MV-4-11 (cell line): ENCODE measurements around the gene SLC27A4.

Experiments used
- DNase-seq: peaks from one replicate; lab custom pipeline; 2025; lab: John Stamatoyannopoulos, UW

Gene SLC27A4

GRCh38 chr9:128324401-128324800, 15.9 kb upstream of the SLC27A4 start:
- DNase-seq = no peak

DNA sequence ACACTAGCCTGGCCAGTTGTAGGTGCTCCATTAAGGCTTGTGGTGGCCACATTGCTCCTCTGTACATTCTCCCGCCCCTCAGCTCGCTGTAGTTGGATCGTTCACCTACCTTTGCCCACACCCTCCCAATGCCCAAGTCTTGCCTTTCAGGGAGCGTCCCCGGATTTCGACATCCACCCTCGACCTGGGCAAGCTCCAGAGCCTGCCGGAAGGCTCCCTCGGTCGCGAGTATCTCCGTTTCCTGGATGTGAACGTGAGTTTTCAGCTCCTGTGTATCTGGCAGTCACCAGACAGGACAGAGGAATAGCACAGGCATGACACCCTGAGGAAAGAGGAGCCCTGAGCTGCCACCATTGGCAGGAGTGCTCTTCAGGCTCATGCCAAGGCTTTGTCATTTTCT, 14.7 kb upstream of the SLC27A4 start:
- no peak for DNase-seq

GRCh38 chr9:128333451-128333869, 6.9 kb upstream of the SLC27A4 start:
- no peak for DNase-seq

GRCh38 chr9:128335161-128335560, 5.2 kb upstream of the SLC27A4 start:
- no peak for DNase-seq

DNA sequence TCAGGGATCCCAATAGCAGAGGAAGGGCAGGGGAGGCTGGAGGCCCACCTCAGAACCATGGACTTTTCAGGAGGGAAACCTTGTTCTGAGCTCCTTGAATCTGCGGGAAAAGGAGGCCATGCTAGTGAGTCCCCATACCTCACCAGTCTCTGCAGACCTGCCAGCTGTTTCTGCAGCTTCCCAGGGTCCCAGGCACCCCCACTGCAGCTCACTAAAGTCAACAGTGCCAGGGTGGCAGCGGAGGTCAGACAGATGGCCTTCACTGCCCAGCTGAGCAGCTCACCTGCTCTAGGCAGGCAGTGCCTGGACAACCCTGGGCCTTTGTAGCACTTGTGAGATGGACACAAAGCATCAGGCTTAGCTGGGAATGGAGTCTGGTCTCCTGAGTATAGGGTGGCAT, 4.4 kb upstream of the SLC27A4 start:
- no peak for DNase-seq

GRCh38 chr9:128337936-128338335, 2.4 kb upstream of the SLC27A4 start:
- no peak for DNase-seq

- peak; percentile 47 for DNase-seq
Measured at GRCh38 chr9:128338852-128339614, 1.3 kb upstream of the SLC27A4 start.

DNA sequence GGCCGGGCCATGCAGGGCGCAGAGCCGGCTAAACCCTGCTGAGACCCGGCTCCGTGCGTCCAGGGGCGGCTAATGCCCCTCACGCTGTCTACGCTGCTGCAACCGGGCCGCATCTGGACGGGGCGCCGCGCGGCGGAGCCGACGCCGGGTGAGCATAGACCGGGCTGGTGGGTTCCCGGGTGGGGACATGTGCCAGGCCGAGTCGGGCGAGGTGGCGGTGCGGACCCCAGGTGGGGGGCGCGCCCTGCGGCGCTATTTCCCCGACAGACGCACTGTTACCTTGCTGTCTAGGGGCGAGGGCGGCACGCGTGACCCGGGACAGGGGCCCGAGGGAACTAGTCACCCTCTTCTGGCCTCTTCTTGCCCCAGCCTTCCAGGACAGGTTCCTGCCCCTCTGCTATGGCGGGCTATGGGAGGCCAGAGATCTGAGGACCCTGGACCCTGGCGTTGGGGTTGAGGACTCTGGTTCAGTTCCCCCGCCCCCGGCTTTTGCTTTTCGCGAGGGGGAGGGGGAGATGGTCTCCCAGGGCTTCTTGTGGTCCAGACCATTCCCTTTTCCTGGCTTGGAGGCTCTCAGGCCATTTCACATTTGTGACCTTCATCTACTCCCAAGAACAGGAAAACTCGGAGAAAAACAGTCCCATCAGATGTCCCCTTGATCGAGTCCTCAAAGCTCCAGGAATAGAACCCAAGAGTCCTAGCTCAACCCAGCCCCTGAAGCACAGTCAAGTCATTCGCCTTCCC, 536 bp downstream of the SLC27A4 start:
- no peak for DNase-seq

- DNase-seq = peak; percentile 58
Measured at GRCh38 chr9:128341435-128341849, 1.1 kb downstream of the SLC27A4 start.

GRCh38 chr9:128342971-128343680, 2.8 kb downstream of the SLC27A4 start:
- DNase-seq = no peak

GRCh38 chr9:128343855-128344254, 3.5 kb downstream of the SLC27A4 start:
- no peak for DNase-seq

DNA sequence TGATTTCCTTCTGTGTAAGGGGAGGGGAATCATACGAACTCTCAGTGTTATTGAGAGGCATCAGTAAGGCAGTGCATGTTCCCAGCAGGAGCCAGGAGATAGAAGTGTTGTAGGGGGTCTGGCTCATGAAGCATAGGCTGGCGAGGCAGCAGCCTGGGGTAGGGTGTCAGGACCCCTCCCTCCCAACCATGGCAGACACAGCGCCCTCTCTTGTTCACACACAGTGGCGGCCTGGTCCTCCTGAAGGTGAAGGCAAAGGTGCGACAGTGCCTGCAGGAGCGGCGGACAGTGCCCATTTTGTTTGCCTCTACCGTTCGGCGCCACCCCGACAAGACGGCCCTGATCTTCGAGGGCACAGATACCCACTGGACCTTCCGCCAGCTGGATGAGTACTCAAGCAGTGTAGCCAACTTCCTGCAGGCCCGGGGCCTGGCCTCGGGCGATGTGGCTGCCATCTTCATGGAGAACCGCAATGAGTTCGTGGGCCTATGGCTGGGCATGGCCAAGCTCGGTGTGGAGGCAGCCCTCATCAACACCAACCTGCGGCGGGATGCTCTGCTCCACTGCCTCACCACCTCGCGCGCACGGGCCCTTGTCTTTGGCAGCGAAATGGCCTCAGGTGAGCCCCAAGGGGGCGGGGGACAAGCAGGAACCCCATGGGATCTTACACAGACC, 4.7 kb downstream of the SLC27A4 start:
- no peak for DNase-seq

DNA sequence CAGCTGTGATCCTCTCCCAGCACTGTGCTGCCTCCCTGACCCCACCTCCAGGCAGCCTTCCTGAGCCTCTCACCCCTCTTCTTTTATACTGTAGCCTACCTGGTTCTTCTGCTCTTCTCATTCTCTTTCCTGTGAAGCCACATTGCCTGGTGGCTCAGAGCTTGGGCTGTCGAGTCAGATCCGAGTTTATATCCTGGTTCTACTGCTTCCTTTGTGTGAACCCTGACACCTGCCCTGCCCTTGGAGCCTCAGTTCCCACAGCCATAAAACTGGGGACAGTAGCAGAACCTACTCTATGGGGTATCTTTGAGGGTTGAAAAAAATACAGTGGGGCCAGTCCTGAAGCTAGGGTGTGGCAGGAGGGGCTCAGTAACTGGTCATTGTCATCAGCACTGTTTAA, 8.8 kb downstream of the SLC27A4 start:
- DNase-seq = no peak

DNA sequence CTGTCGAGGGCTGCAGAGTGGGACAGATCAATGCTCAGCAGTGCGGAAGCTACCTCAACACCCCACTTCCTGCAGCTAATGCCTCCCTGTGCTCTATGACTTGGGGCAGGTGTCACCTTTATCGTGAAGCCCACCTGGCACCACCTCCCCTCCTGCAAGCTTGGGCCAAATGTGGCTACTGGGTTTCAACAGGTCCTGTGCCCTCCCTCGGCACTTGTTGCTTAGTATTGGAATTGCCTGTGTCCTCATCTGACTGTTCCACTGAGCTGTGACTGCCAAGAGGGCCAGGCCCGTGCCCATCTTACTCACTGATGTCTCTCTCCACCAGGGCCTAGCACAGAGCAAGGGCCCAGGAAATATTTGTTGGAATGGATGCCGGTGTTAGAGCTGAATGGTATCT, 9.4 kb downstream of the SLC27A4 start:
- DNase-seq = no peak

DNA sequence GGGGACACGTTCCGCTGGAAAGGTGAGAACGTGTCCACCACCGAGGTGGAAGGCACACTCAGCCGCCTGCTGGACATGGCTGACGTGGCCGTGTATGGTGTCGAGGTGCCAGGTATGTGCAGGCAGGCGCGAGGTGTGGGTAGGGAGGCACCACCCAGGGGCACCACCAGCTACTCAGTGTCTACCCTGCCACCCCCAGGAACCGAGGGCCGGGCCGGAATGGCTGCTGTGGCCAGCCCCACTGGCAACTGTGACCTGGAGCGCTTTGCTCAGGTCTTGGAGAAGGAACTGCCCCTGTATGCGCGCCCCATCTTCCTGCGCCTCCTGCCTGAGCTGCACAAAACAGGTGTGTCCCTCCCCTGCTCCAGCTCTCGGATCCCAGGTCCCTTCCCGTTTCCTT, 15.1 kb downstream of the SLC27A4 start:
- no peak for DNase-seq

DNA sequence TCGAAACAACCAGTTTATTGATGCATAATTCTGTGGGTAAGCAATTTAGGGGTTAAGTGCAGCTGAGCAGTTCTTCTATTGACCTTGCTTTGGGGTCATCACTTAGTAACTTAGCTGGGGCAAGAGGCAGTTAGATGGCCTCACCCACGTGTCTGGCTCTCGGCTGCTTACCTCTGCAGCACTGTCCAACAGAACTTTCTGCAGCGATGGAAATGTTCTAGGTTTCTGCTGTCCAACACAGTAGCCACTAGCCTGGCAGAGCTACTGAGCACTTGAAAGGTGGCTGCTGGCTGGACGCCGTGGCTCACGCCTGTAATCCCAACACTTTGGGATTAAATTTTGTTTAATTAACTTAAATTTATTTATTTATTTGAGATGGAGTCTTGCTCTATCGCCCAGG, 17.8 kb downstream of the SLC27A4 start:
- DNase-seq = no peak

GRCh38 chr9:128358861-128359260, 18.5 kb downstream of the SLC27A4 start:
- no peak for DNase-seq

GRCh38 chr9:128360826-128361225, 20.5 kb downstream of the SLC27A4 start:
- no peak for DNase-seq

DNA sequence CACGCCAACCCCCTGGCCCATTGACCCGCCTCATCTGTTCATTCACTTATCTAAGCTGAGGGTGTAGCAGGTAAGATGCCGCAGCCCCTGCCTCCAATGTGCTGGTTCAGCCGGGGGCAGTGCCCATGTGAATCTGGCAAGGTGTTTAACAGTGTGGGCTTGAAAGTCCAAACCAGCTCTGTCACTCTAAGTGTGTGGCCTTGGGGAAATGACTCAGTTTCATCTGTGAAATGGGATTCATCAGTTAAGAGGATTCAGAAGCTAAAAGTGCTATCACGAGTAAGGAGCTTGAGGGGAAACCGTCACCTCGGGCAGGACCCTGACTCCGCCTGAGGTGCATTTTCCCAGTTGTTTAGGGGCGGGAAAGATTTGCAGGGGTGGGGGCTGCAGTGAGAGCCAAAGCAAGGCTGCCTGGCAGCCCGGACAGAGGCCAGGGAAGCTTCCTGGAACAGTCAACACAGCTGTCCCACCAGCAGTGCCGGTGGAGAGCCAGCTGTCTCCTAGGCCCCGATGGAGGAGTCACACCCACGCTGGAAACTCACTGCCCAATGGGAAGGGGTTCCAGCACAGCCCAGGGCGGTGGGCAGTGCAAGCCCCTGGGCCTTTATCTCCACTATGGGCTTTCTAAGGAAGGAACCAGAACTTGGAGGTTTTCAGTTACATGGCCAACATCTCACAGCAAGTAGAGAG, 21.1 kb downstream of the SLC27A4 start:
- no peak for DNase-seq

DNA sequence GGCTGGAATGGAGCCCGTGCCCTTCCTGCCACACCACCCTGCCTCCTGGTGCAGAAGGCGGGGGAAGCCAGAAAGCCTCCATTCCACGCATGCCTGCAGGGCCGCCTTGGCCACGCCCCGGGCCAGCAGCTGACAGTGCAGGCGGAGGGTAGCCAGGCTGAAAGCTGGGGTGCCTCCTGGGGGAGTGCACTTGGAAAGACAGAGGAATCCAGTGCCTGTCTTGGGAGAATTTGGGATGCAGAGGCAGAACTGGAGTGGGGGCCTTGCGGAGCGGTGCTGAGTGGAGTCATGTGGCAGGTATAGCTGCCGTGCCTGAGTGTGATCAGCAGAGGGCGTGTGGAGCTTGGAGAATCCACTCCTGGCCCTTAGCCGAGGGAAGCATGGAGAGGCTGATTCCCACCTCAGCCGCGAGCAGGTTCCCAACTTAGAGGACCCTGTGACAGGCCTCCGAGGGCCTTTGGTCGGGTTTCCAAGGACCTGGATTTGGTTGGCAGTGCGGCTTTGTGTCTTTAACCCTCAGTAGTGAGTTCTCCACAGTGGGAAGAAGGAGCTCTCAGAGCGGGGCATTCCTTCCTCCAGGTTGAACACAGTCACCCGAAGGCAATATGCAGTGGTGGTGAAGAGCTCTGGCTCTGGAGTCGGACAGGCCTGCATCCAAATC, 21.8 kb downstream of the SLC27A4 start:
- DNase-seq = peak; percentile 70

DNA sequence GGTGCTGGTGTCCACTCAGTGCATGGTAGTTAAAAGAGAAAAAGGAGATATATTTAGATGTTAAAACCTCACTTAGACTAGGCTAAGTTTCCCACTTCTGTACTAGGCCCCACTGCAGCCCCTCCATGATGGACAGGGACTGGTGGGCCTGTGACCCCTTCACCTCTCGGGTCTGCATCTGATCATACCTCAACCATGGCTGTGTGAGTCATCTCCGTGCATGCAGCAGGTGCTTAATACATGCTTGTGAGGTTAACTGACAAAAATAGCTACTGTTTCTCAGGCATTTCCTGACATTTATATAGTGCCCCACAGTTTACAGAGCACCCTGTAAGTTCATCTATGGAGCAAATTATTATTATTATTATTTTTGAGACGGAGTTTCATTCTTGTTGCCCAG, 22.4 kb downstream of the SLC27A4 start:
- DNase-seq = no peak
